Activated T-helper 2 cell treated with anti-CD3 and anti-CD28 coated beads, Interferon-gamma antibody, Interleukin-2, Interleukin-4, amounts not matched to agents 10 μg/mL and 5 μg/mL and 100 μg/mL, durations not matched to agents 14 hours and 24 hours and 36 hours (primary cell): ENCODE measurements around the gene LRIF1. TPM values are rescaled to one million over a fixed set of nuclear protein-coding genes. Genes with fewer than 3 reads are reported as not detected.
"Not testable (repeated sequence)": the region's sequence is repeated elsewhere in the genome, so short reads cannot be mapped to it uniquely, and the experiment has no call there.

Experiments used
- DNase-seq: peaks from one replicate; pipeline ENCODE4 v3.0.0; 2021; ENCODE audit warnings: low spot score
- H3K27ac Mint-ChIP-seq: one replicate; pipeline ENCODE4 v1.8.0; 2021; ENCODE audit warnings: mixed read lengths
- H3K27me3 Mint-ChIP-seq: one replicate; pipeline ENCODE4 v1.8.0; 2021; ENCODE audit warnings: low read depth, mixed read lengths
- H3K36me3 Mint-ChIP-seq: one replicate; pipeline ENCODE4 v1.8.0; 2021; ENCODE audit warnings: low read depth, mixed read lengths
- H3K4me1 Mint-ChIP-seq: one replicate; pipeline ENCODE4 v1.8.0; 2021; ENCODE audit warnings: low read depth, mixed read lengths
- H3K4me3 Mint-ChIP-seq: one replicate; pipeline ENCODE4 v1.8.0; 2021; ENCODE audit warnings: low read depth, mild to moderate bottlenecking, moderate library complexity, mixed read lengths
- H3K9me3 Mint-ChIP-seq: one replicate; pipeline ENCODE4 v1.8.0; 2021; ENCODE audit warnings: mixed read lengths
- intact Hi-C: fragments of 100-400 bp; cut with micrococcal nuclease; formaldehyde crosslinking; loops from one replicate; pipeline ENCODE4 v1.15.1; 2023
- total RNA-seq: library from RNA; stranded (reverse); gene quantifications from 2 replicates; pipeline ENCODE4 v1.2.3, GENCODE V29; 2022

LRIF1 gene
- total RNA-seq = 15.2 and 15.7 TPM in 2 replicates

GRCh38 chr1:110963691-110964454, at the start of gene LRIF1:
Gene LRIF1, minus strand, starts transcription at chr1:110963922. Its CDS starts 234 bp downstream, at chr1:110963688.
- intact Hi-C loops = loop anchor here (1.0 to 10.0 kb wide), 5 partner anchors 47 to 329 kb away; partner anchors contain the start of genes CEPT1 and DRAM2
- Mint-ChIP-seq H3K4me3 (peak within 1 kb of the TSS; percentile 89), H3K4me1 (peaks cover 36% of the 10 kb centered on the region), H3K9me3 (peaks cover 67% of the 10 kb centered on the region), H3K36me3 (peaks cover 46% of the 10 kb centered on the region), H3K27ac (peak within 1 kb of the TSS; percentile 95), H3K27me3 (peaks cover 13% of the 10 kb centered on the region)
- DNase-seq = peak; percentile 100

- no peak for DNase-seq
- intact Hi-C loops = no loop called here
- H3K27me3 Mint-ChIP-seq = peaks cover 7% of the 10 kb centered on the region
- no peaks in the 10 kb centered on the region for H3K4me1 Mint-ChIP-seq
- no peak overlapping the region for H3K27ac Mint-ChIP-seq
- H3K4me3 Mint-ChIP-seq = no peak overlapping the region
- H3K9me3 Mint-ChIP-seq = peaks cover 28% of the 10 kb centered on the region
- H3K36me3 Mint-ChIP-seq = peaks cover 2% of the 10 kb centered on the region
Measured at GRCh38 chr1:111008031-111008430, 44.3 kb upstream of the LRIF1 start.

DNA sequence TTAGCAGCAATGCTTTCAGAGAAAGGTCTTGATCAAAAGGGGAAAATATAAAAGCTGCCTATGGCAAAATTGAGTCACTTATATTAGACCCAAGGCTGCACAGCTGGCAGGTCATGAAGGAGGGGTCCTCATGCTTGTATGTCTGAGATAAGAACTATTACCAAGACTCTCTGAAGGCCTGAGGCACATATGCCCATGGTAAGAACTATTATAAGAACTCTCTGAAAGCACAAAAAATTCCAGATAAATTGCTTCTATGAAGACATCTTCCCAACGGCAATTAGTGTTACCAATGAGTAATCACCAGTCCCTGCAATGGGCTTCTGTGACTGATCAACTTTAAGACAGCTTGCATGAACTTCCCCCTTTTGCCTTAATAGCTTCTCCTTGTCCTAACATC, 42.8 kb upstream of the LRIF1 start:
- no peak overlapping the region for H3K4me3 Mint-ChIP-seq
- no peaks in the 10 kb centered on the region for H3K4me1 Mint-ChIP-seq
- peaks cover 2% of the 10 kb centered on the region for H3K36me3 Mint-ChIP-seq
- no peak for DNase-seq
- intact Hi-C loops = no loop called here
- H3K27ac Mint-ChIP-seq = no peak overlapping the region
- peaks cover 27% of the 10 kb centered on the region for H3K9me3 Mint-ChIP-seq
- H3K27me3 Mint-ChIP-seq = peaks cover 7% of the 10 kb centered on the region

DNA sequence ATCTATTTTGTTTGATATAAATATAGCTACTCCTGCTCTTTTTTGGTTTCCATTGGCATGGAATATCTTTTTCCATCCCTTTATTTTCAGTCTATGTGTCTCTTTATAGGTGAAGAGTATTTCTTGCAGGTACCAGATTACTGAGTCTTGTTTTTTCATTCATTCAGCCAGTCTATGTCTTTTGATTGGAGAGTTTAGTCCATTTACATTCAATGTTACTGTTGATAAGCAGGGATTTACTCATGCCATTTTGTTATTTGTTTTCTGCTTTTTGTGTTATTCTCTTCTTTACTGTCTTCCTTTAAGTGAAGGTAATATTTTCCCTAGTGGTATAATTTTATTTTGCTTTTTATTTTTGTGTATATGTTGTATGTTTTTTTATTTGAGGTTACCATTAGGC, 35.9 kb upstream of the LRIF1 start:
- Mint-ChIP-seq H3K9me3 (peaks cover 17% of the 10 kb centered on the region), H3K27me3 (peaks cover 52% of the 10 kb centered on the region)
- DNase-seq, H3K27ac Mint-ChIP-seq, intact Hi-C loops, H3K36me3 Mint-ChIP-seq, H3K4me3 Mint-ChIP-seq, H3K4me1 Mint-ChIP-seq: not testable (repeated sequence)

GRCh38 chr1:110992329-110992728, 28.6 kb upstream of the LRIF1 start:
- not testable (repeated sequence) for H3K36me3 Mint-ChIP-seq, H3K4me3 Mint-ChIP-seq, H3K9me3 Mint-ChIP-seq, DNase-seq, H3K4me1 Mint-ChIP-seq, H3K27ac Mint-ChIP-seq
- peaks cover 54% of the 10 kb centered on the region for H3K27me3 Mint-ChIP-seq
- intact Hi-C loops = loop anchor here (1.0 kb wide), 1 partner anchor 209 kb away; no protein-coding TSS in a partner anchor

- H3K27ac Mint-ChIP-seq, H3K4me3 Mint-ChIP-seq, DNase-seq, H3K36me3 Mint-ChIP-seq, H3K4me1 Mint-ChIP-seq, H3K9me3 Mint-ChIP-seq, intact Hi-C loops: not testable (repeated sequence)
- H3K27me3 Mint-ChIP-seq = peaks cover 46% of the 10 kb centered on the region
Measured at GRCh38 chr1:110991295-110991694, 27.6 kb upstream of the LRIF1 start.

DNA sequence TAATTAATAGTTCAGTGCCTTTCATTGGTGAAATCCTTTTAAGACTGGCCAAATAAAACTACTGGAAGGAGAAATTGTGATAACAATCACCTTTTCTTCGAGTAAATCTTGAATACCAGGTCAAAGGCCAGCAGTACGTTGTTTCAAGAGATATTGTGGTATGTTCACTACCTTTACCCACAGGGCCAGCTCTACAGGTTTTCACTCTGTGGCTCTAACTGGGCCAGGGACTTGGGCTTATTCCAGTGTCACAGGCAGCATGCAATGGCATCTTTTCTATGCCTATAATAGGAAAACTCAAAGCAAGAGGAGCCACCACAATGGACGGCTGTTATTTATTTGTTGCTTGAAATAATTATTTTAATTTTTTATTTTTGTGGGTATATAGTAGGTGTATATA, 26.8 kb upstream of the LRIF1 start:
- Mint-ChIP-seq H3K9me3 (no peaks in the 10 kb centered on the region), H3K4me3 (no peak overlapping the region), H3K27me3 (peaks cover 39% of the 10 kb centered on the region), H3K36me3 (no peaks in the 10 kb centered on the region), H3K27ac (no peak overlapping the region), H3K4me1 (peaks cover 2% of the 10 kb centered on the region)
- no peak for DNase-seq
- intact Hi-C loops = no loop called here

- intact Hi-C loops = no loop called here
- no peak for DNase-seq
- peaks cover 8% of the 10 kb centered on the region for H3K4me1 Mint-ChIP-seq
- H3K4me3 Mint-ChIP-seq = no peak overlapping the region
- peaks cover 16% of the 10 kb centered on the region for H3K27me3 Mint-ChIP-seq
- no peaks in the 10 kb centered on the region for H3K36me3 Mint-ChIP-seq
- no peaks in the 10 kb centered on the region for H3K9me3 Mint-ChIP-seq
- H3K27ac Mint-ChIP-seq = no peak overlapping the region
Measured at GRCh38 chr1:110986407-110986891, 22.7 kb upstream of the LRIF1 start.

DNA sequence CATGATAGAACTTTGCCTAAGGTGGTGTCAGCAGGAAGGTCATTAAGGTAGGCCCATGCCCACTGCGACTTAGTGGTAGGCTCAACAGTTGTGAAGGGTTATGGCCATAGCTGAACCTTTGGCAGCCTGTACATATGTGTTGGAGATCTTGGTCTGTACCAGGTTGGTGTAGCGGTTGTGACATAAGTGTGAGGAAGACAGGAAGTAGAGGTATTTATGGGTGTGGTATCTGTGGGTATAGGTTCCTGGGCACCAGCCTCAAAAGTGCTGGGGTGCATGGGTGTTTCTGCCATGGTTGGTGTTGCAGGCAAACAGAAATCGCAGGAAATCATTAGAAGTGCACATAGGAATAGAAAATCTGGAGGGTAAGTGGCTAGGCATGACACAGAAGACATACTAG, 18.6 kb upstream of the LRIF1 start:
- H3K27me3 Mint-ChIP-seq = peaks cover 13% of the 10 kb centered on the region
- H3K9me3 Mint-ChIP-seq = peaks cover 5% of the 10 kb centered on the region
- DNase-seq = no peak
- H3K27ac Mint-ChIP-seq = no peak overlapping the region
- H3K36me3 Mint-ChIP-seq = no peaks in the 10 kb centered on the region
- intact Hi-C loops = no loop called here
- peaks cover 8% of the 10 kb centered on the region for H3K4me1 Mint-ChIP-seq
- no peak overlapping the region for H3K4me3 Mint-ChIP-seq

DNA sequence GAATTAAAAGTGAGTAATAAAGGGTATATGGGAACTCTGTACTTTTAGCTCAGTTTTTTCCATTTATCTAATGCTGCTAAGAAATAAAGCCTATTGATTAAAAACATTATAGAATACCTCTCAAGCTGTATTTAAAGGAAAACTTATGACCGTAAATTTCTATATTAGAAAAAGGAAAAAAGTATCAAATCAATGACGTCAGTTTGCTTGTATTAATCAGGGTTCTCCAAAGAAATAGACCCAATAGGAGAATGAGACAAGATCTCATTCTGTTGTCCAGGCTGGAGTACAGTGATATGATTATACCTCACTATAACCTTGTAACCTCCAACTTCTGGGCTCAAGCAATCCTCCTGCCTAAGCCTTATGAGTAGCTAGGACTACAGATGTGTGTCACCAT, 15.4 kb upstream of the LRIF1 start:
- peaks cover 17% of the 10 kb centered on the region for H3K27me3 Mint-ChIP-seq
- no peaks in the 10 kb centered on the region for H3K36me3 Mint-ChIP-seq
- no peak overlapping the region for H3K4me3 Mint-ChIP-seq
- no peak overlapping the region for H3K27ac Mint-ChIP-seq
- H3K9me3 Mint-ChIP-seq = peaks cover 17% of the 10 kb centered on the region
- peaks cover 8% of the 10 kb centered on the region for H3K4me1 Mint-ChIP-seq
- intact Hi-C loops = no loop called here
- DNase-seq = no peak

DNA sequence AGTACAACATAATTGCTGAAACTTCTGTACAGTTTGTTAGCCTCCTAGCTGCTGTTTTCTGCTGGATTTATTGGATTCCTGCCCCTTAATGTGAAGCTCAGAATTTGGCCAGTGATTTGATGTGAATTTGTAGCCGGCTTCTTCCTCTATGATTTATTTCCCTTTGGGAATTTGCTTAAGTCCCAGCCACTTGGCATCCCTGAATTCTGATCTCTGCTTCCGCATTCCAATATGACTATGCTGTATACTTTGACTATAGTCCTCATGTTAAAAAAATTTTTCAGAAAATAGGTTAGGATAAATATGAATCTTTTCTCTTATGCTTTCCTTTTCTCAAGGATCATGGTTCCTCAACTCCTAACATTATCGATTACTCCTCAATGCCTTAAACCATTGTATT, 12.4 kb upstream of the LRIF1 start:
- no peaks in the 10 kb centered on the region for H3K4me1 Mint-ChIP-seq
- intact Hi-C loops = no loop called here
- peaks cover 22% of the 10 kb centered on the region for H3K9me3 Mint-ChIP-seq
- peaks cover 30% of the 10 kb centered on the region for H3K27me3 Mint-ChIP-seq
- H3K27ac Mint-ChIP-seq = no peak overlapping the region
- no peak for DNase-seq
- H3K4me3 Mint-ChIP-seq = no peak overlapping the region
- H3K36me3 Mint-ChIP-seq = no peaks in the 10 kb centered on the region

- peaks cover 20% of the 10 kb centered on the region for H3K9me3 Mint-ChIP-seq
- H3K27me3 Mint-ChIP-seq = peaks cover 31% of the 10 kb centered on the region
Measured at GRCh38 chr1:110975265-110975664, 11.5 kb upstream of the LRIF1 start.

DNA sequence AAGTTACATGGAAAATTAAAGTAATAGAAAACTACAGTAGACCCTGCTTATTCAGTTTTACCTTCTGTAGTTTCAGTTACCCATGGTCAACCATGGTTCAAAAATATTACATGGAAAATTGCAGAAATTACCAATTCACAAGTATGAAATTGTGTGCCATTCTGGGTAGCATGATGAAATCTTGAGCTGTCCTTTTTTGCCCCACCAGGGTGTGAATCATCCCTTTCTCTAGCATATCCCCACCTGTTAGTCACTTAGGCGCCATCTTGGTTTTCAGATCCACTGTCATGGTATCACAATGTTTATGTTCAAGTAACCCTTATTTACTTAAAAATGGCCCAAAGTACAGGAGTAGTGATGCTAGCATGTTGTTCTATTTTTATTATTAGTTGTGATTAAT, 3.5 kb upstream of the LRIF1 start:
- Mint-ChIP-seq H3K4me1 (peaks cover 18% of the 10 kb centered on the region), H3K27me3 (peaks cover 29% of the 10 kb centered on the region), H3K9me3 (peaks cover 53% of the 10 kb centered on the region), H3K36me3 (peaks cover 20% of the 10 kb centered on the region), H3K4me3 (no peak overlapping the region), H3K27ac (no peak overlapping the region)
- no peak for DNase-seq
- intact Hi-C loops = loop anchor here (10.0 kb wide), 1 partner anchor 332 kb away; no protein-coding TSS in a partner anchor

More at GRCh38 chr1:110975265-110975664, 11.5 kb upstream of the LRIF1 start:
- intact Hi-C loops = no loop called here
- Mint-ChIP-seq H3K4me1 (no peaks in the 10 kb centered on the region), H3K4me3 (no peak overlapping the region), H3K27ac (no peak overlapping the region), H3K36me3 (no peaks in the 10 kb centered on the region)
- no peak for DNase-seq
